Fibroblast of villous mesenchyme (primary cell): ENCODE measurements around the gene FGF9. TPM values are rescaled to one million over a fixed set of nuclear protein-coding genes. Genes with fewer than 3 reads are reported as not detected.

ENCODE experiments used
- DNase-seq: peaks from one replicate; pipeline ENCODE4 v3.0.0-alpha.2; 2010; ENCODE audit warnings: low read depth
- H3K4me3 ChIP-seq: 2 replicates; pipeline ENCODE4 v1.5.1; 2011; ENCODE audit warnings: low read depth, mild to moderate bottlenecking, low read length
- CTCF ChIP-seq: IDR thresholded peaks from 2 replicates; pipeline ENCODE4 v1.5.1; 2012; ENCODE audit warnings: low read depth, mild to moderate bottlenecking, low read length; ENCODE audit not compliant: insufficient read depth
- total RNA-seq: library from RNA; depleted of rRNA; stranded (reverse); fragments of >200 nt; gene quantifications from 2 replicates; pipeline ENCODE4 v1.2.3, GENCODE V29; 2012

Gene FGF9
- total RNA-seq, 1 donor = 4.7 TPM

- DNase-seq = no peak
- H3K4me3 ChIP-seq = no peak overlapping the region
- no peak for TF ChIP-seq CTCF
Measured at GRCh38 chr13:21691928-21692327, 21.1 kb downstream of the FGF9 start.

GRCh38 chr13:21694831-21695230, 24.0 kb downstream of the FGF9 start:
- no peak for DNase-seq
- TF ChIP-seq CTCF = no peak
- H3K4me3 ChIP-seq = no peak overlapping the region

GRCh38 chr13:21695546-21695945, 24.7 kb downstream of the FGF9 start:
- peak; percentile 28 for DNase-seq
- H3K4me3 ChIP-seq = no peak overlapping the region
- TF ChIP-seq CTCF = no peak

- DNase-seq = no peak
- no peak overlapping the region for H3K4me3 ChIP-seq
- no peak for TF ChIP-seq CTCF
Measured at GRCh38 chr13:21696865-21697448, 26.1 kb downstream of the FGF9 start.

GRCh38 chr13:21698817-21699679, 28.2 kb downstream of the FGF9 start:
- no peak for TF ChIP-seq CTCF
- H3K4me3 ChIP-seq = no peak overlapping the region

GRCh38 chr13:21701460-21701859, 30.6 kb downstream of the FGF9 start:
- no peak for TF ChIP-seq CTCF
- no peak for DNase-seq
- no peak overlapping the region for H3K4me3 ChIP-seq

More at GRCh38 chr13:21698817-21699679, 28.2 kb downstream of the FGF9 start:
- no peak for DNase-seq
